HCT116 (cell line): ENCODE measurements around the gene SPSB1. TPM values are rescaled to one million over a fixed set of nuclear protein-coding genes. Genes with fewer than 3 reads are reported as not detected.

ENCODE experiments used
- ATAC-seq: fragments of 200-7000 bp; cut with Tn5 transposase; 2 replicates; pipeline ENCODE4 v1.9.1; 2020; ENCODE audit warnings: mild to moderate bottlenecking, moderate library complexity
- BruUV-seq: library from RNA; stranded (reverse); fragments of 400-500 nt; replicated peaks from 2 replicates; lab custom pipeline; 2021; lab: Mats Ljungman, UMichigan
- CTCF ChIA-PET: fragments of 300-600 bp; sonication (Branson Sonifier 250); formaldehyde crosslinking; loops from one replicate; lab custom pipeline; 2021; ENCODE audit warnings: antibody characterized with exemption; lab: Charles Lee
- POLR2A ChIA-PET: fragments of 300-600, 350-600 bp; sonication (Branson Sonifier 250); formaldehyde crosslinking; loops from one replicate; lab custom pipeline; 2021; ENCODE audit warnings: antibody characterized with exemption; lab: Charles Lee
- RAD21 ChIA-PET, 2 experiments: fragments of 300-600 bp; sonication (Branson Sonifier 250); formaldehyde crosslinking; loops; one replicate each; lab custom pipeline; 2023; ENCODE audit warnings: low total read pairs in 2 of 2; ENCODE audit not compliant: uncharacterized antibody in 2 of 2, unreplicated experiment in 2 of 2, low non-redundant PET in 1 of 2; lab: Charles Lee
- DNase-seq: peaks from one replicate; pipeline ENCODE4 v3.0.0-alpha.2; 2010; ENCODE audit warnings: low read depth, low spot score
- H2AFZ ChIP-seq: fragments of 200-600 bp; shearing (Covaris generic), sonication (generic); 2 replicates; pipeline ENCODE4 v1.6.1; 2017; ENCODE audit warnings: low read depth, mixed run types, mixed read lengths, antibody characterized with exemption, low read length; ENCODE audit not compliant: poor library complexity, severe bottlenecking
- H3K27ac ChIP-seq: 2 replicates; pipeline ENCODE4 v1.5.1; 2012; ENCODE audit warnings: low read depth, low read length
- H3K27me3 ChIP-seq: fragments of 200-600 bp; sonication (generic); 2 replicates; pipeline ENCODE4 v1.6.1; 2016; ENCODE audit warnings: mixed run types, low read length, mixed read lengths; ENCODE audit not compliant: insufficient read depth
- H3K36me3 ChIP-seq, 2 experiments: fragments of 200-500 bp in 1 of 2; fragments of 200-600 bp in 1 of 2; sonication (Bioruptor generic) in 1 of 2; sonication (generic) in 1 of 2; 2 replicates each; pipeline versions ENCODE4 v1.5.1 to v1.6.1; 2014 to 2016; ENCODE audit warnings: low read length in 2 of 2, inconsistent platforms in 1 of 2, mixed read lengths in 1 of 2, mixed run types in 1 of 2; ENCODE audit not compliant: insufficient read depth in 2 of 2, control insufficient read depth in 1 of 2
- H3K4me1 ChIP-seq, 2 experiments: fragments of 200-600 bp in 1 of 2; sonication (generic) in 1 of 2; 2 replicates each; pipeline versions ENCODE4 v1.5.1 to v1.6.1; 2012 to 2017; ENCODE audit warnings: low read length in 2 of 2, inconsistent platforms in 1 of 2, mild to moderate bottlenecking in 1 of 2, mixed read lengths in 1 of 2, mixed run types in 1 of 2, moderate library complexity in 1 of 2; ENCODE audit not compliant: insufficient read depth in 2 of 2, control insufficient read depth in 1 of 2
- H3K4me2 ChIP-seq: fragments of 200-600 bp; sonication (generic); 2 replicates; pipeline ENCODE4 v1.6.1; 2017; ENCODE audit warnings: mixed run types, low read length, mixed read lengths
- H3K4me3 ChIP-seq, 2 experiments: fragments of 200-600 bp in 1 of 2; sonication (generic) in 1 of 2; replicated peaks in 1 of 2; 2 replicates each; pipeline ENCODE4 v1.5.1; 2011 to 2016; ENCODE audit warnings: low read length in 2 of 2, control low read depth in 1 of 2, low read depth in 1 of 2, mild to moderate bottlenecking in 1 of 2, mixed read lengths in 1 of 2, mixed run types in 1 of 2
- H3K79me2 ChIP-seq: fragments of 200-600 bp; sonication (generic); 2 replicates; pipeline ENCODE4 v1.6.1; 2017; ENCODE audit warnings: mild to moderate bottlenecking, mixed run types, low read length, moderate library complexity, mixed read lengths; ENCODE audit not compliant: insufficient read depth
- H3K9ac ChIP-seq: fragments of 200-600 bp; sonication (generic); 2 replicates; pipeline ENCODE4 v1.6.1; 2016; ENCODE audit warnings: low read length, mixed read lengths
- H3K9me2 ChIP-seq: fragments of 200-600 bp; sonication (generic), shearing (Covaris generic); 2 replicates; pipeline ENCODE4 v1.6.1; 2017; ENCODE audit warnings: mixed run types, mild to moderate bottlenecking, moderate library complexity; ENCODE audit not compliant: insufficient read depth
- H3K9me3 ChIP-seq, 2 experiments: fragments of 200-500 bp in 1 of 2; fragments of 200-600 bp in 1 of 2; sonication (Bioruptor generic) in 1 of 2; sonication (generic) in 1 of 2; 2 replicates each; pipeline ENCODE4 v1.6.1; 2014 to 2017; ENCODE audit warnings: low read length in 2 of 2, mixed read lengths in 2 of 2, inconsistent platforms in 1 of 2, low read depth in 1 of 2, mild to moderate bottlenecking in 1 of 2, mixed run types in 1 of 2, moderate library complexity in 1 of 2; ENCODE audit not compliant: control insufficient read depth in 1 of 2, insufficient read depth in 1 of 2
- H4K20me1 ChIP-seq: fragments of 200-600 bp; sonication (generic), shearing (Covaris generic); 2 replicates; pipeline ENCODE4 v1.6.1; 2017; ENCODE audit warnings: mixed run types, mild to moderate bottlenecking, moderate library complexity; ENCODE audit not compliant: insufficient read depth
- CBX3 ChIP-seq: IDR thresholded peaks from 2 replicates; pipeline ENCODE4 v1.6.1; 2012; ENCODE audit warnings: low read depth
- CEBPB ChIP-seq: IDR thresholded peaks from 2 replicates; pipeline ENCODE4 v1.6.1; 2012; ENCODE audit warnings: low read depth
- EZH2 ChIP-seq: fragments of 200-600 bp; sonication (generic); IDR thresholded peaks from 2 replicates; pipeline ENCODE4 v1.6.1; 2017; ENCODE audit warnings: antibody characterized with exemption, mixed run types
- EZH2phosphoT487 ChIP-seq: fragments of 200-600 bp; IDR thresholded peaks from 2 replicates; pipeline ENCODE4 v1.6.1; 2018; ENCODE audit warnings: antibody characterized with exemption, borderline replicate concordance
- FOSL1 ChIP-seq: IDR thresholded peaks from 2 replicates; pipeline ENCODE4 v1.6.1; 2012; ENCODE audit warnings: low read depth
- POLR2A ChIP-seq: IDR thresholded peaks from 2 replicates; pipeline ENCODE4 v1.7.0; 2011; ENCODE audit warnings: borderline replicate concordance; ENCODE audit not compliant: insufficient read depth, insufficient read length; ENCODE audit errors: extremely low read depth
- RAD21 ChIP-seq: IDR thresholded peaks from 2 replicates; pipeline ENCODE4 v1.6.1; 2012; ENCODE audit warnings: low read depth, mild to moderate bottlenecking
- SP1 ChIP-seq: IDR thresholded peaks from 2 replicates; pipeline ENCODE4 v1.6.1; 2012; ENCODE audit warnings: low read depth
- SRF ChIP-seq: IDR thresholded peaks from 2 replicates; pipeline ENCODE4 v1.6.1; 2012; ENCODE audit warnings: low read depth
- TCF7L2 ChIP-seq: IDR thresholded peaks from 2 replicates; pipeline ENCODE4 v1.7.0; 2011; ENCODE audit warnings: borderline replicate concordance, inconsistent platforms; ENCODE audit not compliant: insufficient read depth, insufficient read length; ENCODE audit errors: extremely low read depth
- YY1 ChIP-seq: IDR thresholded peaks from 2 replicates; pipeline ENCODE4 v1.6.1; 2011; ENCODE audit warnings: low read length, low read depth, moderate library complexity, mild to moderate bottlenecking; ENCODE audit not compliant: insufficient replicate concordance; ENCODE audit errors: extremely low read depth
- ZFX ChIP-seq: fragments of 450-650 bp; IDR thresholded peaks from 2 replicates; pipeline ENCODE4 v1.6.1; 2017
- intact Hi-C: fragments of 100-400 bp; cut with micrococcal nuclease; formaldehyde crosslinking; loops from 2 replicates; pipeline ENCODE4 v1.10.0; 2022
- total RNA-seq: library from RNA; stranded (reverse); gene quantifications from one replicate; pipeline ENCODE4 v1.2.1, GENCODE V29; 2021; ENCODE audit not compliant: unreplicated experiment
- TF ChIP-seq, protein P1 (sequence below): IDR thresholded peaks from 2 replicates; pipeline ENCODE4 v1.6.1; 2012; ENCODE audit warnings: low read depth
- TF ChIP-seq, protein P2 (sequence below), 3 experiments: fragments of 200-600 bp in 1 of 3; sonication (generic) in 1 of 3; IDR thresholded peaks in 2 of 3; conservative IDR thresholded peaks in 1 of 3; 2 replicates each; pipeline ENCODE4 v1.5.1; 2012 to 2017; ENCODE audit warnings: low read depth in 2 of 3, low read length in 2 of 3, antibody characterized with exemption in 1 of 3, borderline replicate concordance in 1 of 3, control low read depth in 1 of 3, mild to moderate bottlenecking in 1 of 3, mixed read lengths in 1 of 3, mixed run types in 1 of 3, moderate library complexity in 1 of 3; ENCODE audit not compliant: insufficient read depth in 1 of 3
- TF ChIP-seq, protein P3 (sequence below): IDR thresholded peaks from 2 replicates; pipeline ENCODE4 v1.6.1; 2011; ENCODE audit warnings: mild to moderate bottlenecking, low read length, moderate library complexity; ENCODE audit not compliant: insufficient replicate concordance; ENCODE audit errors: extremely low read depth

The SPSB1 gene
- total RNA-seq, 1 experiment from 2014 or later, result 10.8 TPM

DNA sequence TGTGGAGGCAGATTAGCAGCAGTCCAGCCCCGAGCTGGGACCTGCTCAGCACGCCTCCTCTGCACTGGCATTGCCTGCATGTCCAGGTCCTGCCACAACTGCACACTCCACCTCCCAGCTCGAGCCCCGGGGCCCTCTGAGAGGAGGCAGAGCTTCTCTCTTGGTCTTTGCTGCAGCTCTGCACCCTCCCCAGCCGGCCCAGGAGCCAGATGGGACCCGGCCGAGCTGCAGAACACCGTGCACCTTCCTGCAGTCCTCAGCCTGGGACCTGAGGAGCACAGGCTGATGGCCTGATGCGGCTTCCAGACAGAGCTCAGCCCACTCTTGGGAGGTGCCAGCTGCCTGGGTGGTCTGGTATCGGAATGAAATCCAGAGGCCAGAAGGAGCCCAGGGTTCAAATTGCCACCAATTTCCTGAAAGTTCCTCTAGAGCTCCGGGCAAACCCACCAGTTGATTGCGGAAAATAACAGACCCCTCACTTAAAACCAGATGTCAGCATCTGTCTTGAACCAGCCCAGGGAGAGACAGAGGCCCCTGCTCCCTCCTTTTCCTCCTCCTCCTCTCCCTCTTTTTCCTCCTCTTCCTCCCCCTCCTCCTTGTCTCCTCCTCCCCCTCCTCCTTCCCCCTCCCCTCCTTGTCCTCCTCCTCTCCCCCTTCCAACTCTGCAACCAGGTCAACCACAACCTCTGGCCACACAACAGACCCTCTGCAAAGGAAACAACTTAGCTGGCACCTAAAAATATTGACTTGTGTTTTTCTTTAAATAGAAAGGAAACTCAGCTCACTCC, 10.6 kb upstream of the SPSB1 start (continued):
- TF ChIP-seq TCF7L2 (no peak), EZH2 (no peak)

DNA sequence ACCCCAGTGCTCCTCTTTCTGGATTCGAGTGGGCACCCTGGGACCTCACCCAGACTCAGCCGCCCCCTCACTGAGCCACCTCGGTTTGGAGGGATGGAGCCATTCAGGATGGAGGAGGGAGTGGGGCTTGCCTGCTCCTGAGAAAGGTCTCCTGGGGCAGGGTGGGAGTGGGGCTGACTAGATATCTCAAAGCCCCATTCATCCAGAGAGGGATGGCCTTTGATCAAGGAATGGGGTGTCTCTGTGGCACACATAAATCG, 10.1 kb upstream of the SPSB1 start:
- TF ChIP-seq, protein P1, sequence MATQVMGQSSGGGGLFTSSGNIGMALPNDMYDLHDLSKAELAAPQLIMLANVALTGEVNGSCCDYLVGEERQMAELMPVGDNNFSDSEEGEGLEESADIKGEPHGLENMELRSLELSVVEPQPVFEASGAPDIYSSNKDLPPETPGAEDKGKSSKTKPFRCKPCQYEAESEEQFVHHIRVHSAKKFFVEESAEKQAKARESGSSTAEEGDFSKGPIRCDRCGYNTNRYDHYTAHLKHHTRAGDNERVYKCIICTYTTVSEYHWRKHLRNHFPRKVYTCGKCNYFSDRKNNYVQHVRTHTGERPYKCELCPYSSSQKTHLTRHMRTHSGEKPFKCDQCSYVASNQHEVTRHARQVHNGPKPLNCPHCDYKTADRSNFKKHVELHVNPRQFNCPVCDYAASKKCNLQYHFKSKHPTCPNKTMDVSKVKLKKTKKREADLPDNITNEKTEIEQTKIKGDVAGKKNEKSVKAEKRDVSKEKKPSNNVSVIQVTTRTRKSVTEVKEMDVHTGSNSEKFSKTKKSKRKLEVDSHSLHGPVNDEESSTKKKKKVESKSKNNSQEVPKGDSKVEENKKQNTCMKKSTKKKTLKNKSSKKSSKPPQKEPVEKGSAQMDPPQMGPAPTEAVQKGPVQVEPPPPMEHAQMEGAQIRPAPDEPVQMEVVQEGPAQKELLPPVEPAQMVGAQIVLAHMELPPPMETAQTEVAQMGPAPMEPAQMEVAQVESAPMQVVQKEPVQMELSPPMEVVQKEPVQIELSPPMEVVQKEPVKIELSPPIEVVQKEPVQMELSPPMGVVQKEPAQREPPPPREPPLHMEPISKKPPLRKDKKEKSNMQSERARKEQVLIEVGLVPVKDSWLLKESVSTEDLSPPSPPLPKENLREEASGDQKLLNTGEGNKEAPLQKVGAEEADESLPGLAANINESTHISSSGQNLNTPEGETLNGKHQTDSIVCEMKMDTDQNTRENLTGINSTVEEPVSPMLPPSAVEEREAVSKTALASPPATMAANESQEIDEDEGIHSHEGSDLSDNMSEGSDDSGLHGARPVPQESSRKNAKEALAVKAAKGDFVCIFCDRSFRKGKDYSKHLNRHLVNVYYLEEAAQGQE, result no peak
- TF ChIP-seq RAD21 (no peak), CEBPB (no peak), YY1 (no peak), SRF (no peak), CBX3 (no peak), EZH2phosphoT487 (no peak), EZH2 (no peak), ZFX (no peak), FOSL1 (no peak), POLR2A (no peak), SP1 (no peak)
- TF ChIP-seq, protein P2, sequence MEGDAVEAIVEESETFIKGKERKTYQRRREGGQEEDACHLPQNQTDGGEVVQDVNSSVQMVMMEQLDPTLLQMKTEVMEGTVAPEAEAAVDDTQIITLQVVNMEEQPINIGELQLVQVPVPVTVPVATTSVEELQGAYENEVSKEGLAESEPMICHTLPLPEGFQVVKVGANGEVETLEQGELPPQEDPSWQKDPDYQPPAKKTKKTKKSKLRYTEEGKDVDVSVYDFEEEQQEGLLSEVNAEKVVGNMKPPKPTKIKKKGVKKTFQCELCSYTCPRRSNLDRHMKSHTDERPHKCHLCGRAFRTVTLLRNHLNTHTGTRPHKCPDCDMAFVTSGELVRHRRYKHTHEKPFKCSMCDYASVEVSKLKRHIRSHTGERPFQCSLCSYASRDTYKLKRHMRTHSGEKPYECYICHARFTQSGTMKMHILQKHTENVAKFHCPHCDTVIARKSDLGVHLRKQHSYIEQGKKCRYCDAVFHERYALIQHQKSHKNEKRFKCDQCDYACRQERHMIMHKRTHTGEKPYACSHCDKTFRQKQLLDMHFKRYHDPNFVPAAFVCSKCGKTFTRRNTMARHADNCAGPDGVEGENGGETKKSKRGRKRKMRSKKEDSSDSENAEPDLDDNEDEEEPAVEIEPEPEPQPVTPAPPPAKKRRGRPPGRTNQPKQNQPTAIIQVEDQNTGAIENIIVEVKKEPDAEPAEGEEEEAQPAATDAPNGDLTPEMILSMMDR (IDR thresholded peaks at IDR 0.05 in 2 of 3, conservative IDR thresholded peaks at IDR 0.05 in 1 of 3; ENCODE audit: borderline replicate concordance in 1 of 3, insufficient read depth in 1 of 3, low read depth in 2 of 3, low read length in 2 of 3), result no peak
- TF ChIP-seq, protein P3, sequence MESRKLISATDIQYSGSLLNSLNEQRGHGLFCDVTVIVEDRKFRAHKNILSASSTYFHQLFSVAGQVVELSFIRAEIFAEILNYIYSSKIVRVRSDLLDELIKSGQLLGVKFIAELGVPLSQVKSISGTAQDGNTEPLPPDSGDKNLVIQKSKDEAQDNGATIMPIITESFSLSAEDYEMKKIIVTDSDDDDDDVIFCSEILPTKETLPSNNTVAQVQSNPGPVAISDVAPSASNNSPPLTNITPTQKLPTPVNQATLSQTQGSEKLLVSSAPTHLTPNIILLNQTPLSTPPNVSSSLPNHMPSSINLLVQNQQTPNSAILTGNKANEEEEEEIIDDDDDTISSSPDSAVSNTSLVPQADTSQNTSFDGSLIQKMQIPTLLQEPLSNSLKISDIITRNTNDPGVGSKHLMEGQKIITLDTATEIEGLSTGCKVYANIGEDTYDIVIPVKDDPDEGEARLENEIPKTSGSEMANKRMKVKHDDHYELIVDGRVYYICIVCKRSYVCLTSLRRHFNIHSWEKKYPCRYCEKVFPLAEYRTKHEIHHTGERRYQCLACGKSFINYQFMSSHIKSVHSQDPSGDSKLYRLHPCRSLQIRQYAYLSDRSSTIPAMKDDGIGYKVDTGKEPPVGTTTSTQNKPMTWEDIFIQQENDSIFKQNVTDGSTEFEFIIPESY, result no peak
- POLR2A ChIA-PET, result no interaction called here
- H3K36me3 ChIP-seq, result no peaks in the 10 kb centered on the region
- no peak for DNase-seq
- H3K27me3 ChIP-seq, result no peaks in the 10 kb centered on the region
- H3K9me3 ChIP-seq, result peaks cover 11 to 19% of the 10 kb centered on the region in 2 experiments; a peak in 2 of 4 replicates
- H3K9ac ChIP-seq, result no peak overlapping the region
- no peak overlapping the region for H2AFZ ChIP-seq
- peaks cover 18 to 40% of the 10 kb centered on the region in 2 experiments; a peak in 3 of 4 replicates for H3K4me1 ChIP-seq
- intact Hi-C loops, result no loop called here
- CTCF ChIA-PET, result no interaction called here
- no peaks in the 10 kb centered on the region for H4K20me1 ChIP-seq
- H3K4me2 ChIP-seq, result no peak overlapping the region
- ATAC-seq, result no peak
- RAD21 ChIA-PET, result no interaction called here
- BruUV-seq, result no TSS peak
- no peaks in the 10 kb centered on the region for H3K9me2 ChIP-seq
- H3K79me2 ChIP-seq, result no peaks in the 10 kb centered on the region
- no peak overlapping the region for H3K27ac ChIP-seq
- no peak overlapping the region for H3K4me3 ChIP-seq
